HG02870 (cell line): ENCODE measurements around the gene ACER2.

Source experiments
- ATAC-seq: cut with Tn5 transposase; IDR thresholded peaks from one replicate; pipeline ENCODE4 v1.9.1; 2021; ENCODE audit warnings: mild to moderate bottlenecking, moderate library complexity; ENCODE audit not compliant: unreplicated experiment

The ACER2 gene

DNA sequence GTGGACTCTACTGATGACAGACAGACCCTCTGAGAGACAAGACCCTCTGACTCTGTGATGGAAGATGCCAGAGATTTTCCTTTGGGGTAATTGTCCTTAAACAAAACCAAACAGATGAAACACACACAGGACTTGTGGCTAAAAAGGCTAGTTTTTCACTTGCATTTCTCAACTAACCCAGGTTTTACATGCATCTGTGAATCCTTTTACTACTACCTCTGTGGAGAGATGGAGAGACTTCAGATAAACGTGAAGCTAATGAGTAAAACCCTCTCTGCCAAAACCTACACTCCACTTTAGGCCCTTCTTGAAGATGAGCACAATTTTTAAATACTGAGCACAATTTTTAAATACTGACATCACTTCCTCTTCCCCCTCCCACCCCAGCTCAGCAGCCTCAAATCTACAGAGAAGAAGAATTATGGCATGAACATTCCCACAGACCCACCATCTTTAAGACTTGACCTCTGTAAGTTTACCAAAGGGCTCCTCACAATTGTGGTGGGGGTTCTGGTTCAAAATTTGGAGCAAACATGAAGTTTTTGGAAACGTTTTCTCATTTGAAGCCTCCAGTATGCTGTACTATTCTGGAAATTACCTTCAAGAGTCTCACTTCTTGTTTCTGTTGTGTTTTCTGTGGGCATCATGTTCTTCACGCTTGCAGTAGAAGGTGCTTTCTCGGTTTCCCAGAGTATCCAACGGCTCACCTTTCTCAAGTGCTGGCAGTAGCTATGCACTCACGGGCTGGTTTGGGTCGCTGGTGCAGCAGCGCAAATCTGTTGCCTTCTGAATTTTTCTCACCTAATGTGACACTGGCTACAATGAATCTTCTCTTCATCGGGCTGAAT is 42.7 kb downstream of the ACER2 start:
- ATAC-seq: peak; percentile 96

DNA sequence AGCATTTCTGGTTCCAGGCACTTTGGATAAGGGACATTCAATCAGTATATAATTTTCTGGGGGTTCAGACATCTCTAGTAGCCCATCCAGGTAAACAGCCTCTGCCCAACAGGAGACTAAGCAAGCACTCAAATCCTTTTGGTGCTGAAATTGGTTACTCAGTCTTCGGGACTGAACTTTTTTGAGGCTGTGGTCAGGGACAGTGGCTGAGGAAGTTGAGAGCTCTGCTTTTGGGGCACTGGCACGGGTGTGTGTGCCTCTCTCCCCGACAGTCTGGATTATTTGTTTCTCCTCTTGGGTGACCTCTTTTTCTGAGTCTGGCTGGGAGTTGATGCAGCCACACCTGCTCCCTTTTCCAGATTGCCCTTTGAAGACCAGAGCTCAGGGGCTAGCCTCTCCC is 47.6 kb downstream of the ACER2 start:
- ATAC-seq: no peak

DNA sequence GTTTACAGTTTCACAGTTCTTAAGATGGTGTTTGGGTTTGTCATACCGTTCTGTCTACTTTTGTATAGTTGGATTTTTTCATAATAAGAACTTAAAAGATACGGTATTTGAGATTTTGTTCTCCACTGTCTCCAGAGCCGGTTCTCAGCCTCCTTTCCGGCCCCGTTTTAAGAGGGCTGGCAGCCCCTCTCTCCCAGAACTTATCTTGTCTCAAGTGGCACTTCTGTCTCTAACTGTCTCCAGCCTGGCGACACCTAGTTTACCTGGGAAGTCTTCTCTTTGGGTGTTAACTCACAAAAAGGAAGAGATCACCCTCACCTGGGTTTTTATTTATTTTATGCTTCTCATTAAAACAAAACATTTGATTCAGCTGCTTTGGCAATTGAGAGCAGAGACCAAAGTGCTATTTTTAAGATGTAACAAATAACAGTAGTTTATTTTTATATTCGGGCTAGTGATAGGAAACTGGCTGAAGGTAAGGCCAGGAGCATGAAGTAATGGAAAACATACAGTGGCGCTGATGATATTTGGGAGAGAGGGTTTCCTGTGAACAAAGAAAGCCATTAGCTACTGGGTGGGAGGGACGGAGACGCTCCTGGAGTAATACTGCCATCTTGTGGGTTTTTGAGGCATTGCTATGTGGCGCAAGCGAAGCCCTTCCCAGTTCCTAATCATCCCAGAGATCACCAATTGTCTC is 48.3 kb downstream of the ACER2 start:
- peak; percentile 83 for ATAC-seq

DNA sequence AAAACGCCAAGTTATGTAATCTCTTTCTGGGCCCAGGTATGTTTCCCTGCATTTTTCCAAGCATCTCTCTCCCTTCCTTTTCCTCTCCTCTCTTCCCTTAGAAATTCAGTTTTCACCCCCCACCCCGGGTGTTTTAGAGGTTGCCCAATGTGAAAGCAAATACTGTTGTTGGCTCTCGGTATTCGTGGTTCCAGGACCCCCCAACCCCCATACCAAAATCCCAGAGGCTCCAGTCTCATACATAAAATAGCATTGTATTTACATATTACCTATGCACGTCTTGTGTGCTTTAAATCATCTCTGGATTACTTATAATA is 48.8 kb downstream of the ACER2 start:
- peak; percentile 7 for ATAC-seq

DNA sequence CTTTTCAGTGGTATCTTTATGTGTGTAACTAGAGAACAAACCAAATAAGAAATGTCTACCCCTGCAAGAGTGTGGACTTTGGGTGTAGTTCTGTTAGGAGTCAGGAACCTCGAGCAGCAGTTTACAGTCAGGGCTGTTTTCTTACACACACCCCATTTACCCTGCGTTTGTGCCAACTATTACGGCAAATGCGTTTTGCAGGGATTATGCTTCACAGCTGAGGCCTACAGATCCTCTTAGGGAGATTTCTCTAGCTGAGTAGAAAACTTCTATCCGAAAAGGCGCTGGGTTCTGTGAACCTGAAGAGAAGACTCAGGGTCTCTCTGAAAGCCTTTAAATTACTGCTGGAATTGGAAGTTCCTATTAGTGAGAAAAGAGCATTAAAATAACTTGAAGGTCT is 51.4 kb downstream of the ACER2 start:
- no peak for ATAC-seq

DNA sequence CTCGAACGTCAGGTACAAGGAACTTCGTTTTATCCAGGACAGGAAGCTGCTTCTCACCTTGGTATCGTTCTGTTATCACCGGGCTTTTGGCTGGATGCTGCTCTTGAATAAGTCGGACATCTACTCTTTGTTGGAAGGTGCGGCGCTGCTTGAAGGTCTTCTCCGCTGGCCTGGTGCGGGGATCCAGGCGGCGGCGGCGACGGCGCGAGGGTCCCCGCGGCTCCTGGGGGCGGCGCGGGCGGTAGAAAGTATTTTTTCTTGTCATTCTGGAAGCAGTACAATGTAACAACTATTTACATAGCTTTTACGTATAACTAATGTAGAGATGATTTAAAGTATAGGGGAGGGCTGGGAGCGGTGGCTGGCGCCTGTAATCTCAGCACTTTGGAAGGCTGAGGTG is 52.3 kb downstream of the ACER2 start:
- no peak for ATAC-seq

DNA sequence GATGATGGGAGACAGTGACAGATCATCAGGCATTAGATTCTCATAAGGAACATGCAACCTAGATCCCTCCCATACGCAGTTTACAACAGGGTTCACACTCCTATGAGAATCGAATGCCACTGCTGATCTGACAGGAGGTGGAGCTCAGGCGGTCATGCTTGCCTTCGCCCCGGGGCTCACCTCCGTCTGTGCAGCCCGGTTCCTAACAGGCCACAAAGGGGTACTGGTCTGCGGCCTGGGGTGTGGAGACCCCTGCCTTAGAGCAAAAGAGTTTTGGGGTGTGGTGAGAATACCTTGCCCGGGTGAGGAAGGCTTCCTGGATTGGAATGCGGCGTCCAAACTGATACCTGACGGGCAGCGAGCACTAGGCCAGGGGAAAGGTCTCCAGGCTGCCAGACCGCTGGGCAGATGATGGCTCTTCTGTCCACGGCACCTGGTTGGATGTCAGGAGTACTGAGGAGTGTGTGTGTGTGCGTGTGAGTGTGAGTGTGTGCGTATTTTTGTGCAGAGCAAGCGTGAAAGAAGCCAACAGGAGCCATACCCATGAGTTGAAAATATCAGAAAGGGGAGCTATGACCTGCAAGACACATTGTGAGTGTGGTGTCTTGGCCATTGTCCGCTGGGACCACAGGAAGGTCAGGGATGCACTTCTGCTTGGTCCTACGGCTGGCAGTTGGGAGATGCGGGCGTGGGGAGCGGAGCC is 55.4 kb downstream of the ACER2 start:
- ATAC-seq: peak; percentile 6

DNA sequence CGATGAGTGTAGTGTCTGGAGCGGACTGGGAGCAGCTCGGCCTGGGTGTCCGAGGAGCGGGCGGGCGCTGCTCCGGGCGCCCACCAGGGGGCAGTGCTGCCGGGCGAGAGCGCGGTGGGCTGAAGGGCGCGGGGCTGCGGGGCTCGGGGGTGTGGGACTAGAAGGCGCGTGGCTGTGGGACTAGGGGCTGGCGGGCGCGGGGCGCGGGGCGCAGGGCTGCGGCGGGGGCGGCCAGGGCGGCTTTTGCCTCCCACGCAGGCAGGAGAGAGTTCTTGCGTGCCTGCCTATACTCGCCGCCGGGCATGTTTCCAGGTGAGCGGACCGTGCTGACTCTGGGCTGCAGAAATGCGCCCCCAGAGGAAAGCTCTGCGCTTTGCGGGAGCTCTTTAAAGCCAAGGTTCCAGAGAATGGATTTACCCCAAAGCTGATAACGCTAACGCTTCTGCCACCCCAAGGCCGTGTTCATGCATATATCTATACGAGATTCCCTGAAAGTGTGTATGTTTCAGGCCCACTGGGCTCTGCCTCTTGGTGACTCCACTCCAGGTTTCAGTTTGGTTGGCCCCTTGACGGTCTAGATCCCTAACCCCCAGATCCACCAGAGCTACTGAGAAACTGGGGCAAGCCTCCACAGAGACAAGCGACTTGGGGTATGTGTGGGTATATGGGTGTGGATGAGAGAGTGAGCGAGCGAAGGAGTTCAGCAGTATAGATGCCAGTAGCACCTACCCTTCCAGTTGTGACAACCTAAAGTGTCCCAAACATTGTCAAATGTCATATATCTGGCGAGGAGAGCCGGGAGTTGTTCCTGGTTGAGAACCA is 56.2 kb downstream of the ACER2 start:
- ATAC-seq: peak; percentile 91

DNA sequence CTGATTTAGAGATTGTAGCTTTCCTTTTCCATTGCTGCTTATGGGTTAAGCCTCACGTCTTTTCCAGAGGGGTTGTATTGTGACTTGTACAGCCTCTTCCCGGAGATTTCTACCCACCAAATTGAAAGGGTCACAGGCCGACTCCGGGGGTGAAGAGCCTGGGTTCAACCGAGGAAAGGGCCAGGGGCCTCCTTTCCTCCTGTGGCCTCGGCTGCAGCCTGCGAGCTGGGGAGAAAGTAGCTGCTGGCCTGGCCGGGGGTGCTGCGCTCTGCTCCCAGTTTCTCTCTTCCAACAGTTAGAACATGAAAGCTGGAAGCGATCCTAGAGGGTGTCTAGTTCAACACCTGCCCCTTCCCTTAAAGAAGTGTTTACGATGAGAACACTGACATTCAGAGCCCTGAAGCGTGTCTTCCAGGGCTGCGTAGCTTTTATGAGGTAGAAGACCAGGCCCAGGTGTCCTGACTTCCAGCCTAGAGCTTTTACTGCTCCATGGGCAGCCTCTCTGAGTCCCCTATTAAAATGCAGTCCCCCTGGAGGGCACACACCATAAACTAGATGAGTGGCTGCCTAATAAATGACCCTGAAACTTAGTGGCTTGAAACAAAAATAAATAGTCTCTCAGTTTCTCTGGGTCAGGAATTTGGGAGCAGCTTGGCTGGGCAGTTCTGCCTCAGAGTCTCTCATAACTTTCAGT is 56.9 kb downstream of the ACER2 start:
- ATAC-seq: no peak

DNA sequence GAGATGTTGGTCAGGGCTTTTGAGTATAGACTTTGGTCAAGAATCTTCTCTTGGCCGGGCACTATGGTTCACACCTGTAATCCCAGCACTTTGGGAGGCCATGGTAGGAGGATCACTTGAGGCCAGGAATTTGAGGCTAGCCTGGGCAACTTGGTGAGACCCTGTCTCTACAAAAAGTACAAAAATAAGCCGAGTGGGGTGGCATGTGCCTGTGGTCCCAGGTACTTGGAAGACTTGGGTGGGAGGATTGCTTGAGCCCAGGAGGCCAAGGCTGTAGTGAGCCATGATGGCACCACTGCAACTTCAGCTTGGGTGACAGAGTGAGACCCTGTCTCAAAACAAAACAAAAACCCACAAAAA is 57.5 kb downstream of the ACER2 start:
- no peak for ATAC-seq

DNA sequence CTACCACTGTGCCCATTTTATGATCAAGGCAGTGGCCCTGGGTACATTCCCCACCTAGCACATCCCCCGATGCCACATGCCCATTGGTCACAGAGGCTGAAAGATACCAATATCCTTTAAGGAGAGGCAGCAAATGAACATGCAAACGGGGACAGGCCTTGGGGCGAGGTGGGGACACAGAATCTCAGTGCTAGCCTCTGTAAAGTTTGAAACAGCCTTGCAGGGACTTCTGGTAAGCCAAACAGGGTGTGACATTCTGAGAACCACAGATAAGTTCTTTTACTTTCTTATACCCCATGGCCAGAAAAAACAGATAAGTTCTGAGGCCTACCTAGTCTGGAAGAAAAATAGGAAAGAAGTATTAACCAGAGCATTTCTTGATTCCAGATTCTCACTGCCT is 60.5 kb downstream of the ACER2 start:
- no peak for ATAC-seq

DNA sequence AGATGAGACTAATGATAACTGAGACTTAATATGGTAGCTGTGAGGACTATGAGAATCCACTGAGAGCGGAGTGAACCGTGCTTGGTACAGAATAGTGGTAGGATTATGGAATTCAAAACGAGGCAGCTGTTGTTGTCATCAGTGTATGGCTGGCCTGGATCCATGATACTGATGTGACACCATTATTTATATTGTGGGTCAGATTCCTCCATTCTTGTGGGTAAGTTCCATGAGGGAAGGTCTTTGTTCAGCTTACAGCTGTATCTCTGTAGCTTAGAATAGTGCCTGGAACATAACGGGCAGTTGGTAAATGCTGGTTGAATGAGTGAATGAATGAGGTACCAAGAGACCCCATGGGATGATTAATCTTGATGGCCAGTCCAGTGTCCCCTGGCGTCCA is 61.8 kb downstream of the ACER2 start:
- ATAC-seq: no peak

DNA sequence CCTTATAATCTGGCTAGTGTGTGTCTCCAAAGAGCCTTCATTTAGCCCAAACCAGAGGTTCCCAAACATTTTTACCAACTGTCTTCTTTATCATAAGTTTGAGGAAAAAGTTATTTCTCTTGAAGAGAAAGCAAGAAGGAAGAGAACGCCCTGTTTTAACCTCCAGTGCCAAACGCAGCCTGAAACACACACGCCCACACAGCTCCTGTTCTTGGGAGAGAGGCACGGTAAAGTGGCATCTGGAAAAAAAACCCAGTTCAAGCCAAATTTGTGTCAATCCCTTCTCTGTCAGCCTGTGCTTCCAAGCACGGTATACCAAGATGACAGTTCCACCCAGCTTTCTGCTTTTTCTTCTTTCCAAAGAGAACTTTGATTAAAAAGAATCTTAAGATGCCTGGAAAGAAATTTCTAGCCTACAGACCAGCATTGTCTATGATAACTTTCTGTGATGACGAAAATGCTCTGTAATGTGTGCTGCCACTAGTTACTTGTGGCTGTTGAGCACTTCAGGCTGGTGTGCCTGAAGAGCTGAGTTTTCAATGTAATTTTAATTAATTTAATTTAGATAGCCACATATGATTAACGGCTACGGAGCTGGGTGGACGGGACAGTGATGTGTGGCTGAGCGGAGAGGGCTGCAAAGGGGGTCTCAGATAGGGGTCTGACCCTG is 62.3 kb downstream of the ACER2 start:
- ATAC-seq: no peak

DNA sequence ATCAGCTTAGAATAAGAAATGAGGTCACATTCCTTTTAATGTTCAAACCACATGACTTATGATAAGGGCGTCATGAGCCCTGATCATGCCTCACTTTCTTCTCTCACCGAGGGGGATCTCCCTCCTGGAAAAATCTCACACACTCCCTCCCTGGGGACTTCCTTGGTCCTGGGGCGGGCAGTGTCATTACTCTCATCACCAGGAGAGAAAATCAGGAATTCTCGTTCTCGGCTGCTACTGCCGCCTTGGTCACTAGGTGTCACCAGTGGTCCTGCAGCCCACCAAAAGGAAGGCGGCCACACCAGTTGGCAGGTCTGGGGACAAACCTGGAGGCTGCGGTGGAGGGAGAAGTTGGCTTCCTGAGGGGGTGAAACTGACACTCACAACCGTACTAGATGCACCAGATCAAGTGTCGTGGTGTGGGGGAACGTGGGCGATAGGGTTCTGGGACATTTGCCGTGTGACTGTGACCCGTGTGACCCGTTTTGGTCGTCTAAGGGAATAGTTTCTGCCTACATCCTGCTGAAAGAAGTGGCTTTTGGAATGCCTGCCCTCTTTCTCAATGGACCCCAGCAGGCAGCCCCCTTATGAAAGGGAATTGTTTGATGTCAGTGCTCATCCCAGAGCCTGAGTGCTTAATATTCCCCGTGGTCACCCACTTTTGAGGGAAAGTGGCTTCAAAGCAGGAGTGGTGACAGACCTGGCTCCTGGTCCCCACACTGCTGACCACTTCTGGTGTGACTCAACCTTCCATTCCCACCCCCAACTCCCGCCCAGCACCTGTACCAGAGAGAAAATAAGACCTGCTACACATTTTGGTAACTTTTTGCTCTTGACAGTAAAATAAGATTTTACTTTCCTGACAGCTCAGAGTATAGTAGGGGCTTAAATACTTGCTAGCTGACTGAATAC is 63.2 kb downstream of the ACER2 start:
- ATAC-seq: peak; percentile 79

DNA sequence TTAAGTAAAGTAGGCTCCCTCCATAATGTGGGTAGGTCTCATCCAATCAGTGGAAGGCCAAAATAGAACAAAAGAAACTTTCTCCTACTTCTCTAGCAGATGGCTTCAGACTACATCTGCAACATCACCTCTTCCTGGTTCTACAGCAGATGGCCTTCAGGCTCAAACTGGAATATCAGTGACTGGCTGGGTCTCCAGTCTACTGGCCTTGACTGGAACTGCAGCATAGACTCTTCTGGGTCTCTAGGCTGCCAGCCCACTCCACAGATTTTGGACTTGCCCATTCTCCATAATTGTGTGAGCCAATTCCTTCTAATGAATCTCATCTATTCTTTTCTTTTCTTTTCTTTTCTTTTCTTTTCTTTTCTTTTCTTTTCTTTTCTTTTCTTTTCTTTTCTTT is 64.8 kb downstream of the ACER2 start:
- ATAC-seq: no peak

DNA sequence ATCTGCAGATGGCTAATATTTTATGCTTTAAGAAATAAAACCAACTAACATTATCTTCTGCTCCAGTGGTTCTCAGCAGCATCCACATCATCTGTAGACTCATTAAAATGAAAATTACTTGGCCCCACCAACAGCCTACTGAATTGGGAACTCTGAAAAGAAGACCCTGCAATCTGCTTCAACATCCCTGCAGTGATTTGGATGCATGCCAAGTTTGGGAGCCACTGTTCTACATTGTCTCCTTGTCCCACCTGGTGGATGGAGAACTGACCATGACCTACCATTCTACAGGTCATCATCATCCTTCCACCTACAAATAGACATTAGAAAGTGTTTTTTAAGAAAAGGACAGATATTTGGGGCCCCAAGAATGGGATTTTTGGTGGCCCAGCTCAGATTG is 71.1 kb downstream of the ACER2 start:
- no peak for ATAC-seq

DNA sequence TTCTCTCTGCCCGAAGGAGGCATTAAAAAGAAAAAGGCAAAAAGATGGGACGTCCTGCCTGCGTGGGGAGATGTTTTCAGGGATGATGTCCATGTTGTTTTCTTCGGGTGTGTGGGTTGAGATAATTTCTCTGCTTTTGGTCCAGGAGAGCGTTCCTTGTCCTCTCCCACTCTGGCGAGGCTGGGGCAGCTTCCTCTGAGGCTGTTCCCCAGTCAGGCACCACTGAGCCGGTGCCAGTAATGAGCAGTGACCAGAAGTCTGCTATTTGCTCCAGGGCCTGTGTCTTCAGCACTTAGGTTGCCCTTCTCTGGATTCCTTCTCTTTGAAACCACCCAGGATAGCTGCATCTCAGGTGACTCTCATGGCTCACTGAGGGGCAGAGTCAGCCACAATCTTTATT is 71.5 kb downstream of the ACER2 start:
- no peak for ATAC-seq

DNA sequence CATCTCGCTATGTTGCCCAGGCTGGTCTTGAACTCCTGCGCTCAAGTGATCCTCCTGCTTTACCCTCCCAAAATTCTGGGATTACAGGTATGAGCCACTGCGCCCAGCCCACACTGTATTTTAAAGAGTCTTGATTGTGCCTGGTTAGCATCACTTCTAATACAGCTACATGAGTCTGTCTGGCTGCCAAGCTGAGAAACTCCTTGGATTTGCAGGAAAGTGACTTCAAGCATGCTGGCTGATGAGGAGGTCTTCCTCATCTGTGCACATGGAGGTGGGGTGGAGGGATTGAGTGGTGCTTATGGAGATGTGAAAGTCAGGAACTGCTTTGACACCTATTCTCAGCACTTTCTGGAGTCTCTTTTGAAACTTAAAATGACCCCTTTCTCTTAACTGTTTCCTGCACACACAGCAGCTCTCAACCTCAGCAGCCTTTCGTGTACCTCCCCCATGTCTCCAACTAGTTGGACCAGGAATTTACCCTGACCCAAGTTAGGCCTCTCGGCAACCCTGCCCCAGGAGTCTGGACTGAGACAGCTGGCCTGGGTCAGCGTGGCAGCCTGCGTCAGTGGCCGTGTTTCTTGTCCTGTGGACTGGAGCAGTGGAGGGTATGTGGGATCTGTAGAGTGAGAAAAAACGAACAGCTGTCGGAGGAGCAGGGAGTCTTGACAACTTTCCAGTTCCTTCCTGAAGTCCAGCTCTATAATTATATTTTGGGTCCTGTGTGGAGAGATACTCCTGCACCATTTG is 72.5 kb downstream of the ACER2 start:
- ATAC-seq: no peak
